GM12878 (cell line): ENCODE results near the gene TTC9B. TPM values are rescaled to one million over a fixed set of nuclear protein-coding genes. Genes with fewer than 3 reads are reported as not detected.

Experiments used
- ATAC-seq: fragments of 200-7000 bp; cut with Tn5 transposase; 3 replicates; pipeline ENCODE4 v1.9.1; 2020; ENCODE audit warnings: mild to moderate bottlenecking, moderate library complexity
- BruUV-seq: library from RNA; stranded (reverse); fragments of 400-500 nt; replicated peaks from 2 replicates; lab custom pipeline; 2021; lab: Mats Ljungman, UMichigan
- CTCF ChIA-PET: fragments of 300-600 bp; sonication (Branson Sonifier 250); formaldehyde crosslinking; extraction: SDS; loops from one replicate; lab custom pipeline; 2021; ENCODE audit warnings: inconsistent platforms; lab: Yijun Ruan, JAX
- POLR2A ChIA-PET: fragments of 350-600 bp; formaldehyde crosslinking; extraction: SDS; loops from one replicate; lab custom pipeline; 2021; ENCODE audit warnings: inconsistent platforms; lab: Charles Lee
- RAD21 ChIA-PET: fragments of 300-600 bp; sonication (Branson Sonifier 250); formaldehyde crosslinking; loops from one replicate; lab custom pipeline; 2023; ENCODE audit warnings: antibody characterized with exemption; ENCODE audit not compliant: unreplicated experiment; lab: Charles Lee
- SMC1A ChIA-PET: fragments of 300-600 bp; sonication (Branson Sonifier 250); formaldehyde crosslinking; loops from one replicate; lab custom pipeline; 2023; ENCODE audit not compliant: unreplicated experiment, uncharacterized antibody; lab: Charles Lee
- DNase-seq: peaks from one replicate; pipeline ENCODE4 v3.0.0-alpha.2; 2011; ENCODE audit warnings: low read depth, low spot score
- FAIRE-seq: peaks from 3 replicates; lab custom pipeline; 2011; peaks lifted over from hg19 to GRCh38; lab: Jason Lieb, UNC
- H2AFZ ChIP-seq: 2 replicates; pipeline ENCODE4 v1.6.0; 2011; ENCODE audit warnings: low read depth, low read length, control low read depth; ENCODE audit not compliant: control insufficient read depth
- H3K27ac ChIP-seq: 2 replicates; pipeline ENCODE4 v1.5.1; 2011; ENCODE audit warnings: control low read depth; ENCODE audit not compliant: control insufficient read depth, insufficient read depth
- H3K27me3 ChIP-seq, 2 experiments: replicated peaks in 1 of 2; 2 replicates each; pipeline versions ENCODE4 v1.6.0 to v1.6.1; 2011; ENCODE audit warnings: low read length in 1 of 2; ENCODE audit not compliant: control insufficient read depth in 2 of 2, insufficient read depth in 2 of 2
- H3K36me3 ChIP-seq, 2 experiments: 2 replicates each; pipeline ENCODE4 v1.5.1; 2011; ENCODE audit warnings: low read length in 1 of 2; ENCODE audit not compliant: control insufficient read depth in 2 of 2, insufficient read depth in 2 of 2
- H3K4me1 ChIP-seq: 2 replicates; pipeline ENCODE4 v1.6.1; 2011; ENCODE audit warnings: mild to moderate bottlenecking, low read length, moderate library complexity, mixed read lengths; ENCODE audit not compliant: control insufficient read depth, insufficient read depth
- H3K4me2 ChIP-seq: 2 replicates; pipeline ENCODE4 v1.6.0; 2011; ENCODE audit warnings: control low read depth; ENCODE audit not compliant: control insufficient read depth, insufficient read depth
- H3K4me3 ChIP-seq: fragments of 200-600 bp; sonication (generic); 2 replicates; pipeline ENCODE4 v1.5.1; 2016
- H3K79me2 ChIP-seq: 2 replicates; pipeline ENCODE4 v1.6.0; 2011; ENCODE audit warnings: low read length; ENCODE audit not compliant: control insufficient read depth, insufficient read depth
- H3K9ac ChIP-seq: 2 replicates; pipeline ENCODE4 v1.8.0; 2011; ENCODE audit warnings: low read length, control low read depth, mixed read lengths; ENCODE audit not compliant: control insufficient read depth, insufficient read depth
- H3K9me3 ChIP-seq: replicated peaks from 3 replicates; pipeline ENCODE4 v1.5.1; 2011; ENCODE audit warnings: mild to moderate bottlenecking, low read length; ENCODE audit not compliant: control insufficient read depth, insufficient read depth
- H4K20me1 ChIP-seq: 2 replicates; pipeline ENCODE4 v1.6.0; 2011; ENCODE audit not compliant: control insufficient read depth, insufficient read depth
- ASH2L ChIP-seq: fragments of 300-600, 200-600 bp; sonication (generic); IDR thresholded peaks from 2 replicates; pipeline ENCODE4 v1.6.1; 2017; ENCODE audit warnings: low read depth, mild to moderate bottlenecking, borderline replicate concordance
- BCLAF1 ChIP-seq: fragments of 450-650 bp; IDR thresholded peaks from 2 replicates; pipeline ENCODE4 v1.6.1; 2017; ENCODE audit warnings: antibody characterized with exemption, mild to moderate bottlenecking, moderate library complexity
- BHLHE40 ChIP-seq, 2 experiments: fragments of 450-650 bp in 1 of 2; IDR thresholded peaks; 2 replicates each; pipeline ENCODE4 v1.6.1; 2011 to 2017; ENCODE audit warnings: low read depth in 2 of 2, borderline replicate concordance in 1 of 2, improper control_type of control experiment in 1 of 2, low read length in 1 of 2, mild to moderate bottlenecking in 1 of 2
- CBX5 ChIP-seq: sonication (generic); IDR thresholded peaks from 2 replicates; pipeline ENCODE4 v1.6.1; 2016; ENCODE audit warnings: low read depth, moderate library complexity, mild to moderate bottlenecking, inconsistent platforms
- E2F4 ChIP-seq: IDR thresholded peaks from 2 replicates; pipeline ENCODE4 v1.6.1; 2012; ENCODE audit warnings: low read depth, low read length, improper control_type of control experiment
- IKZF2 ChIP-seq, 2 experiments: fragments of 450-650 bp; IDR thresholded peaks; 2 replicates each; pipeline ENCODE4 v1.6.1; 2017; ENCODE audit warnings: mild to moderate bottlenecking in 2 of 2, moderate library complexity in 2 of 2
- KLF5 ChIP-seq: fragments of 450-650 bp; IDR thresholded peaks from 2 replicates; pipeline ENCODE4 v1.6.1; 2014; ENCODE audit warnings: mild to moderate bottlenecking; ENCODE audit not compliant: partially characterized antibody
- NRF1 ChIP-seq: conservative IDR thresholded peaks from 2 replicates; pipeline ENCODE4 v1.6.1; 2011; ENCODE audit warnings: mild to moderate bottlenecking, low read depth, low read length, improper control_type of control experiment
- POLR2AphosphoS2 ChIP-seq: IDR thresholded peaks from 2 replicates; pipeline ENCODE4 v1.6.1; 2011; ENCODE audit warnings: low read depth, mild to moderate bottlenecking, low read length, improper control_type of control experiment, moderate library complexity
- RAD51 ChIP-seq: fragments of 450-650 bp; IDR thresholded peaks from 2 replicates; pipeline ENCODE4 v1.6.1; 2016; ENCODE audit warnings: moderate library complexity, mild to moderate bottlenecking, inconsistent platforms
- RCOR1 ChIP-seq: conservative IDR thresholded peaks from 2 replicates; pipeline ENCODE4 v1.6.1; 2012; ENCODE audit warnings: low read depth, low read length, improper control_type of control experiment
- SMAD5 ChIP-seq: IDR thresholded peaks from 2 replicates; pipeline ENCODE4 v1.6.1; 2016; ENCODE audit warnings: antibody characterized with exemption, low read depth
- SMARCA5 ChIP-seq: fragments of 450-650 bp; IDR thresholded peaks from 2 replicates; pipeline ENCODE4 v1.6.1; 2017; ENCODE audit warnings: mild to moderate bottlenecking
- WGBS: methylation state at CpG from one replicate; pipeline ENCODE4 v1.1.6; 2016; ENCODE audit warnings: low lambda C conversion rate; ENCODE audit not compliant: insufficient replicate concordance, insufficient coverage; ENCODE audit errors: missing lambda C conversion rate; 5-methylcytosine and 5-hydroxymethylcytosine counted together
- in situ Hi-C: fragments of 300-500 bp; cut with MboI; formaldehyde crosslinking; loops from 9 replicates; pipeline ENCODE4 v1.14.3; 2018; ENCODE audit warnings: mixed read lengths
- intact Hi-C: fragments of 100-400 bp; cut with micrococcal nuclease; formaldehyde crosslinking; loops from one replicate; pipeline ENCODE4 v1.14.2; 2022; ENCODE audit not compliant: unreplicated experiment
- polyA plus RNA-seq, 11 experiments: library from polyadenylated mRNA; depleted of rRNA in 4 of 11; unstranded in 6 of 11; stranded (reverse) in 5 of 11; fragments of >200 nt; fragmentation: Nextera tagmentation in 4 of 11; fragmentation: Illumina TruSeq in 1 of 11; extraction: Ambion mirVana in 4 of 11; extraction: Trizol in 1 of 11; gene quantifications; 1 replicate in 1 of 11; 2 replicates in 10 of 11; pipeline versions ENCODE4 v1.2.1 to v1.2.3, GENCODE V29; 2011 to 2016; ENCODE audit warnings: inconsistent platforms in 2 of 11, missing spikeins in 2 of 11, low read depth in 1 of 11
- total RNA-seq, 4 experiments: library from RNA; depleted of rRNA in 3 of 4; stranded (reverse); fragments of >200 nt in 3 of 4; fragmentation: Illumina TruSeq in 1 of 4; extraction: Trizol in 1 of 4; gene quantifications; 2 replicates each; pipeline versions ENCODE4 v1.2.1 to v1.2.3, GENCODE V29; 2013 to 2021
- TF ChIP-seq, protein P1 (sequence below): fragments of 450-650 bp; IDR thresholded peaks from 2 replicates; pipeline ENCODE4 v1.6.1; 2016; ENCODE audit warnings: mild to moderate bottlenecking

The TTC9B gene
- total and polyA plus RNA-seq, 10 of the 15 experiments (the other 5 are each of a cell fraction or from before 2014, with no cell fraction given) = 0.04 to 0.14 (median 0.10) TPM; not detected in 7

DNA sequence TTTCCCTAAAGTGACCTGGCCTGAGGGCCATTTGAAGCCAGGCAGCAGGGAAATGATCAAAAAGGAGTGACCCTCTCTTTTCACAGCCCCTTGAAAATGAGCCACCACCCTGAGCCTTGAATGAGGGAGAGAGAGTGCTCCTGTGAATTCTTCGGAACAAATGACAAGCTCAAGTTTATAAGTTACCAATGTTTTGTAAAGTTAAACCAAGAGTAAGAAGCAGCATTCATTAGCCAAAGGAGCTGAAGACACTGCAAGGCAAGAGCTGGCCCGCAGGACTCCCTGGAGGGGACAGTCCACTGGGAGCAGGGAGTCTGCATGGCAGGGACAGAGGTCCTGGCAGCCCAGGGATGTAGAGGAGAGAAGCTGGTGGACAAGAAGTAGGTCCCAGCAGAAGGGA is 25.0 kb upstream of the TTC9B start:
- WGBS = 100% methylated on average over 2 of the region's 2 CpGs

GRCh38 chr19:40242480-40242879 is 24.3 kb upstream of the TTC9B start:
- FAIRE-seq = no peak
- POLR2A ChIA-PET = no interaction called here

More for the DNA sequence above, 25.0 kb upstream of the TTC9B start:
- H3K9me3 ChIP-seq = no peaks in the 10 kb centered on the region
- in situ Hi-C loops = no loop called here
- H3K9ac ChIP-seq = no peak overlapping the region
- ATAC-seq (no peak), DNase-seq (no peak), FAIRE-seq (no peak)
- H3K4me1 ChIP-seq = no peaks in the 10 kb centered on the region
- no peak overlapping the region for H3K4me3 ChIP-seq
- H3K79me2 ChIP-seq = peaks cover 2% of the 10 kb centered on the region; the same call in 1 of the 2 replicates
- H3K4me2 ChIP-seq = no peak overlapping the region
- intact Hi-C loops = no loop called here
- ChIA-PET CTCF (no interaction called here), RAD21 (no interaction called here), POLR2A (no interaction called here), SMC1A (interaction anchor here (0.6 kb wide), 1 partner anchor 104 kb away, joined by 3 read pairs; no protein-coding TSS in a partner anchor)
- no TSS peak for BruUV-seq
- H2AFZ ChIP-seq = no peak overlapping the region
- no peak overlapping the region for H3K27ac ChIP-seq
- H4K20me1 ChIP-seq = no peaks in the 10 kb centered on the region
- no peak for TF ChIP-seq NRF1
- no peak for TF ChIP-seq BHLHE40 (IDR thresholded peaks at IDR 0.05; ENCODE audit: borderline replicate concordance in 1 of 2, low read depth in 2 of 2, low read length in 1 of 2)
- no peak for TF ChIP-seq RAD51
- no peak for TF ChIP-seq IKZF2 (IDR thresholded peaks at IDR 0.05)
- no peak for TF ChIP-seq SMAD5
- peaks cover 17 to 26% of the 10 kb centered on the region in 2 experiments; a peak in 3 of 4 replicates for H3K36me3 ChIP-seq
- H3K27me3 ChIP-seq = no peaks in the 10 kb centered on the region

More at GRCh38 chr19:40242480-40242879, 24.3 kb upstream of the TTC9B start:
- in situ Hi-C loops (no loop called here), intact Hi-C loops (no loop called here)
- ChIA-PET CTCF (no interaction called here), RAD21 (no interaction called here), SMC1A (no interaction called here)
- no peaks in the 10 kb centered on the region for H3K27me3 ChIP-seq
- H3K36me3 ChIP-seq = peaks cover 17 to 27% of the 10 kb centered on the region in 2 experiments; a peak in 3 of 4 replicates
- BruUV-seq = no TSS peak
- no peak overlapping the region for H3K4me3 ChIP-seq
- ATAC-seq (no peak), DNase-seq (no peak)
- no peak overlapping the region for H3K4me2 ChIP-seq
- no peaks in the 10 kb centered on the region for H3K9me3 ChIP-seq
- no peaks in the 10 kb centered on the region for H3K4me1 ChIP-seq
- H3K9ac ChIP-seq = no peak overlapping the region
- TF ChIP-seq CBX5 (no peak), ASH2L (no peak), RCOR1 (no peak), E2F4 (no peak), BCLAF1 (no peak), SMARCA5 (no peak), POLR2AphosphoS2 (no peak), KLF5 (no peak)
- TF ChIP-seq, protein P1, sequence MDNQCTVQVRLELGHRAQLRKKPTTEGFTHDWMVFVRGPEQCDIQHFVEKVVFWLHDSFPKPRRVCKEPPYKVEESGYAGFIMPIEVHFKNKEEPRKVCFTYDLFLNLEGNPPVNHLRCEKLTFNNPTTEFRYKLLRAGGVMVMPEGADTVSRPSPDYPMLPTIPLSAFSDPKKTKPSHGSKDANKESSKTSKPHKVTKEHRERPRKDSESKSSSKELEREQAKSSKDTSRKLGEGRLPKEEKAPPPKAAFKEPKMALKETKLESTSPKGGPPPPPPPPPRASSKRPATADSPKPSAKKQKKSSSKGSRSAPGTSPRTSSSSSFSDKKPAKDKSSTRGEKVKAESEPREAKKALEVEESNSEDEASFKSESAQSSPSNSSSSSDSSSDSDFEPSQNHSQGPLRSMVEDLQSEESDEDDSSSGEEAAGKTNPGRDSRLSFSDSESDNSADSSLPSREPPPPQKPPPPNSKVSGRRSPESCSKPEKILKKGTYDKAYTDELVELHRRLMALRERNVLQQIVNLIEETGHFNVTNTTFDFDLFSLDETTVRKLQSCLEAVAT = no peak
- H4K20me1 ChIP-seq = no peaks in the 10 kb centered on the region
- no peak overlapping the region for H2AFZ ChIP-seq
- WGBS = 96% methylated on average over 12 of the region's 12 CpGs
- H3K79me2 ChIP-seq = peaks cover 2% of the 10 kb centered on the region; the same call in 1 of the 2 replicates
- H3K27ac ChIP-seq = no peak overlapping the region
